T-helper 2 cell treated with Interferon-gamma antibody and Interleukin-4, amounts not matched to agents 5 μg/mL and 100 μg/mL, for 36 hours (primary cell): Measurements from ENCODE around the gene SCD.

ENCODE experiments used
- DNase-seq: peaks from one replicate; pipeline ENCODE4 v3.0.0; 2021; ENCODE audit warnings: low spot score
- H3K27ac Mint-ChIP-seq: one replicate; pipeline ENCODE4 v1.8.0; 2021; ENCODE audit warnings: mild to moderate bottlenecking, mixed read lengths
- H3K27me3 Mint-ChIP-seq: one replicate; pipeline ENCODE4 v1.8.0; 2021; ENCODE audit warnings: low read depth, mixed read lengths
- H3K36me3 Mint-ChIP-seq: one replicate; pipeline ENCODE4 v1.8.0; 2021; ENCODE audit warnings: low read depth, mixed read lengths
- H3K4me1 Mint-ChIP-seq: one replicate; pipeline ENCODE4 v1.8.0; 2021; ENCODE audit warnings: low read depth, mixed read lengths
- H3K4me3 Mint-ChIP-seq: one replicate; pipeline ENCODE4 v1.8.0; 2022; ENCODE audit warnings: mild to moderate bottlenecking, moderate library complexity, mixed read lengths
- H3K9me3 Mint-ChIP-seq: one replicate; pipeline ENCODE4 v1.8.0; 2021; ENCODE audit warnings: mixed read lengths

SCD gene

GRCh38 chr10:100380400-100380799 is 33.4 kb downstream of the SCD start:
- H3K27ac Mint-ChIP-seq = no peak overlapping the region

GRCh38 chr10:100382553-100382952 is 35.5 kb downstream of the SCD start:
- DNase-seq = no peak
- Mint-ChIP-seq H3K9me3 (no peaks in the 10 kb centered on the region), H3K27ac (no peak overlapping the region), H3K27me3 (no peaks in the 10 kb centered on the region), H3K4me3 (no peak overlapping the region), H3K4me1 (peaks cover 6% of the 10 kb centered on the region), H3K36me3 (peaks cover 47% of the 10 kb centered on the region)

More at GRCh38 chr10:100380400-100380799, 33.4 kb downstream of the SCD start:
- Mint-ChIP-seq H3K9me3 (no peaks in the 10 kb centered on the region), H3K4me3 (no peak overlapping the region), H3K36me3 (peaks cover 35% of the 10 kb centered on the region), H3K4me1 (peaks cover 15% of the 10 kb centered on the region), H3K27me3 (no peaks in the 10 kb centered on the region)
- no peak for DNase-seq

- Mint-ChIP-seq H3K36me3 (peaks cover 52% of the 10 kb centered on the region), H3K4me1 (peaks cover 4% of the 10 kb centered on the region), H3K9me3 (no peaks in the 10 kb centered on the region), H3K27ac (no peak overlapping the region), H3K27me3 (no peaks in the 10 kb centered on the region), H3K4me3 (no peak overlapping the region)
- no peak for DNase-seq
Measured at GRCh38 chr10:100383251-100383650, 36.2 kb downstream of the SCD start.

- no peak for DNase-seq
- no peaks in the 10 kb centered on the region for H3K9me3 Mint-ChIP-seq
- H3K27me3 Mint-ChIP-seq = no peaks in the 10 kb centered on the region
- no peak overlapping the region for H3K27ac Mint-ChIP-seq
- peaks cover 14% of the 10 kb centered on the region for H3K36me3 Mint-ChIP-seq
- H3K4me1 Mint-ChIP-seq = peaks cover 14% of the 10 kb centered on the region
- no peak overlapping the region for H3K4me3 Mint-ChIP-seq
Measured at GRCh38 chr10:100391163-100392002, 44.4 kb downstream of the SCD start.

- H3K27me3 Mint-ChIP-seq = no peaks in the 10 kb centered on the region
- no peak for DNase-seq
- peaks cover 14% of the 10 kb centered on the region for H3K4me1 Mint-ChIP-seq
- peaks cover 8% of the 10 kb centered on the region for H3K36me3 Mint-ChIP-seq
- H3K9me3 Mint-ChIP-seq = no peaks in the 10 kb centered on the region
- H3K4me3 Mint-ChIP-seq = no peak overlapping the region
- no peak overlapping the region for H3K27ac Mint-ChIP-seq
Measured at GRCh38 chr10:100392686-100393003, 45.6 kb downstream of the SCD start.

- Mint-ChIP-seq H3K4me1 (peaks cover 11% of the 10 kb centered on the region), H3K27me3 (no peaks in the 10 kb centered on the region), H3K9me3 (no peaks in the 10 kb centered on the region), H3K36me3 (peaks cover 2% of the 10 kb centered on the region), H3K4me3 (no peak overlapping the region), H3K27ac (no peak overlapping the region)
- no peak for DNase-seq
Measured at GRCh38 chr10:100395626-100396025, 48.6 kb downstream of the SCD start.

GRCh38 chr10:100396605-100397004 is 49.6 kb downstream of the SCD start:
- Mint-ChIP-seq H3K27me3 (no peaks in the 10 kb centered on the region), H3K9me3 (no peaks in the 10 kb centered on the region), H3K27ac (no peak overlapping the region), H3K4me1 (peaks cover 7% of the 10 kb centered on the region), H3K36me3 (peaks cover 2% of the 10 kb centered on the region), H3K4me3 (no peak overlapping the region)
- DNase-seq = no peak

- Mint-ChIP-seq H3K4me3 (no peak overlapping the region), H3K4me1 (peaks cover 2% of the 10 kb centered on the region), H3K9me3 (no peaks in the 10 kb centered on the region), H3K36me3 (no peaks in the 10 kb centered on the region), H3K27me3 (no peaks in the 10 kb centered on the region), H3K27ac (no peak overlapping the region)
- DNase-seq = no peak
Measured at GRCh38 chr10:100401631-100402328, 54.7 kb downstream of the SCD start.

GRCh38 chr10:100403734-100404133 is 56.7 kb downstream of the SCD start:
- Mint-ChIP-seq H3K4me3 (no peak overlapping the region), H3K36me3 (no peaks in the 10 kb centered on the region), H3K27me3 (peaks cover 2% of the 10 kb centered on the region), H3K4me1 (peaks cover 2% of the 10 kb centered on the region), H3K9me3 (no peaks in the 10 kb centered on the region), H3K27ac (no peak overlapping the region)
- DNase-seq = no peak

- H3K4me3 Mint-ChIP-seq = no peak overlapping the region
- H3K4me1 Mint-ChIP-seq = peaks cover 9% of the 10 kb centered on the region
- peaks cover 12% of the 10 kb centered on the region for H3K27me3 Mint-ChIP-seq
- no peaks in the 10 kb centered on the region for H3K9me3 Mint-ChIP-seq
- no peak overlapping the region for H3K27ac Mint-ChIP-seq
- no peak for DNase-seq
- H3K36me3 Mint-ChIP-seq = peaks cover 2% of the 10 kb centered on the region
Measured at GRCh38 chr10:100413173-100413572, 66.1 kb downstream of the SCD start.
